ENCODE results near the gene CFAP251.

GRCh38 chr12:122049827-122050226 lies 131.4 kb downstream of the CFAP251 start:
- TF ChIP-seq POLR2A (IDR thresholded peaks at IDR 0.05; ENCODE audit: low read depth, low read length) (no peak), POLR2AphosphoS5 (IDR thresholded peaks at IDR 0.05; ENCODE audit: low read depth, low read length) (no peak)
